ENCODE results near the gene ATG2B.
A peak's percentile ranks its signal among the peaks of the same experiment; 100 is the strongest.

Gene ATG2B

GRCh38 chr14:96362965-96363750 is at the start of gene ATG2B, which contains the start of gene GSKIP:
Gene ATG2B (minus strand): TSS chr14:96363341. CDS start chr14:96362976, 365 bp downstream.
Gene GSKIP (plus strand): TSS chr14:96363526. CDS start chr14:96382248, 18,722 bp downstream.
- peak; percentile 79 for DNase-seq

GRCh38 chr14:96410119-96410518 is 47.0 kb upstream of the ATG2B start:
- DNase-seq: no peak

GRCh38 chr14:96409701-96410100 is 46.6 kb upstream of the ATG2B start:
- no peak for DNase-seq

GRCh38 chr14:96408608-96409007 is 45.5 kb upstream of the ATG2B start:
- no peak for DNase-seq

- no peak for DNase-seq
These were observed 44.9 kb upstream of the ATG2B start for GRCh38 chr14:96407935-96408570.

- DNase-seq: no peak
These were observed 42.5 kb upstream of the ATG2B start for GRCh38 chr14:96405677-96406076.

- no peak for DNase-seq
These were observed 40.3 kb upstream of the ATG2B start for GRCh38 chr14:96403409-96403808.

- no peak for DNase-seq
These were observed 37.4 kb upstream of the ATG2B start for GRCh38 chr14:96400495-96400894.

- DNase-seq: no peak
These were observed 36.3 kb upstream of the ATG2B start for GRCh38 chr14:96399405-96399804.

- no peak for DNase-seq
These were observed 35.8 kb upstream of the ATG2B start for GRCh38 chr14:96398921-96399320.

- no peak for DNase-seq
These were observed 35.3 kb upstream of the ATG2B start for GRCh38 chr14:96398432-96398831.

- no peak for DNase-seq
These were observed 31.1 kb upstream of the ATG2B start for GRCh38 chr14:96394047-96394815.

GRCh38 chr14:96393071-96393691 is 30.0 kb upstream of the ATG2B start:
- no peak for DNase-seq

GRCh38 chr14:96391293-96392118 is 28.4 kb upstream of the ATG2B start:
- peak; percentile 85 for DNase-seq

GRCh38 chr14:96390965-96391292 is 27.8 kb upstream of the ATG2B start:
- no peak for DNase-seq

GRCh38 chr14:96385385-96385784 is 22.2 kb upstream of the ATG2B start:
- DNase-seq: no peak

GRCh38 chr14:96384740-96385139 is 21.6 kb upstream of the ATG2B start:
- DNase-seq: no peak

- no peak for DNase-seq
These were observed 20.9 kb upstream of the ATG2B start for GRCh38 chr14:96384053-96384452.

GRCh38 chr14:96383445-96383844 is 20.3 kb upstream of the ATG2B start:
- DNase-seq: no peak

GRCh38 chr14:96380735-96381134 is 17.6 kb upstream of the ATG2B start:
- no peak for DNase-seq

GRCh38 chr14:96376093-96376492 is 13.0 kb upstream of the ATG2B start:
- no peak for DNase-seq

- no peak for DNase-seq
These were observed 10.4 kb upstream of the ATG2B start for GRCh38 chr14:96373538-96373937.

Measured in NCI-H1417 treated with DMSO at 0.1 percent for 48 hours (cell line).